NB4 (cell line): ENCODE results near the gene PLK2.

Experiments used
- CTCF ChIP-seq: IDR thresholded peaks from one replicate; pipeline ENCODE4 v1.5.1; 2012; ENCODE audit warnings: low read depth, low read length
- POLR2A ChIP-seq: IDR thresholded peaks from 2 replicates; pipeline ENCODE4 v1.6.1; 2011; ENCODE audit warnings: mild to moderate bottlenecking; ENCODE audit not compliant: insufficient read length; ENCODE audit errors: extremely low read depth

GRCh38 chr5:58462154-58462553 lies 2.3 kb upstream of the PLK2 start:
- TF ChIP-seq POLR2A (no peak), CTCF (no peak)
